WI38 (cell line): Measurements from ENCODE around the gene ATP6V1C2.

Experiments used
- H3K4me3 ChIP-seq: 2 replicates; pipeline ENCODE4 v1.5.1; 2011; ENCODE audit warnings: low read depth, mild to moderate bottlenecking, control low read depth, low read length
- CTCF ChIP-seq: IDR thresholded peaks from 2 replicates; pipeline ENCODE4 v1.5.1; 2012; ENCODE audit warnings: low read depth, mild to moderate bottlenecking, control low read depth, low read length

The ATP6V1C2 gene

GRCh38 chr2:10709290-10709939, 12.0 kb upstream of the ATP6V1C2 start:
- H3K4me3 ChIP-seq = no peak overlapping the region
- no peak for TF ChIP-seq CTCF

- H3K4me3 ChIP-seq = no peak overlapping the region
- no peak for TF ChIP-seq CTCF
Observed at GRCh38 chr2:10712185-10712809, 9.1 kb upstream of the ATP6V1C2 start.

GRCh38 chr2:10716581-10716980, 4.8 kb upstream of the ATP6V1C2 start:
- no peak for TF ChIP-seq CTCF
- no peak overlapping the region for H3K4me3 ChIP-seq

- H3K4me3 ChIP-seq = no peak overlapping the region
- no peak for TF ChIP-seq CTCF
Observed at GRCh38 chr2:10717628-10718027, 3.8 kb upstream of the ATP6V1C2 start.

- no peak overlapping the region for H3K4me3 ChIP-seq
- TF ChIP-seq CTCF = no peak
Observed at GRCh38 chr2:10720306-10720705, 1.1 kb upstream of the ATP6V1C2 start.

- H3K4me3 ChIP-seq = no peak overlapping the region
- no peak for TF ChIP-seq CTCF
Observed at GRCh38 chr2:10720947-10721395, 459 bp upstream of the ATP6V1C2 start.

GRCh38 chr2:10722252-10722825, 909 bp downstream of the ATP6V1C2 start:
- no peak overlapping the region for H3K4me3 ChIP-seq
- TF ChIP-seq CTCF = no peak
